Measurements from ENCODE around the gene XRRA1.
"Not testable (repeated sequence)": the region's sequence is repeated elsewhere in the genome, so short reads cannot be mapped to it uniquely, and the experiment has no call there.

The XRRA1 gene

DNA sequence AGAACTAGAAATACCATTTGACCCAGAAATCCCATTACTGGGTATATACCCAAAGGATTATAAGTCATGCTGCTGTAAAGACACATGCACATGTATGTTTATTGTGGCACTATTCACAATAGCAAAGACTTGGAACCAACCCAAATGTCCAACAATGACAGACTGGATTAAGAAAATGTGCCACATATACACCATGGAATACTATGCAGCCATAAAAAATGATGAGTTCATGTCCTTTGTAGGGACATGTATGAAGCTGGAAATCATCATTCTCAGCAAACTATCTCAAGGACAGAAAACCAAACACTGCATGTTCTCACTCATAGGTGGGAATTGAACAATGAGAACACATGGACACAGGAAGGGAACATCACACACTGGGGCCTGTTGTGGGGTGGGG is 55.9 kb downstream of the XRRA1 start:
- not testable (repeated sequence) for DNase-seq

DNA sequence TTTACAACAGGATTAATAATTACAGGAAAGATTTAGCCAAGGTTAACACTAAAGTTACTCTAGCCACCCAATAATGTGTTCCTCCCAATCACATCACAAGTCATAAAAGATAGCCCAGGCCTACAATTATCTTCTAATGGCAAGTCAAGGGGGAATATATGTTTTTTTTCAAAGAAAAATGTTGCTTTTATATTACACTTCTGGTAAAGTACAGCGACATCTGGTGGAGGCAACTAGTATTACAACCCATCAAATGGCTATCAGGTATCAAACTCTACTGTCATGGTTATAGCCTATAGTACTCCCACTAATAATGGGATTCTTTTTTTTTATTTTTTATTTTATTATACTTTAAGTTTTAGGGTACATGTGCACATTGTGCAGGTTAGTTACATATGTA is 71.8 kb downstream of the XRRA1 start:
- DNase-seq = no peak

DNA sequence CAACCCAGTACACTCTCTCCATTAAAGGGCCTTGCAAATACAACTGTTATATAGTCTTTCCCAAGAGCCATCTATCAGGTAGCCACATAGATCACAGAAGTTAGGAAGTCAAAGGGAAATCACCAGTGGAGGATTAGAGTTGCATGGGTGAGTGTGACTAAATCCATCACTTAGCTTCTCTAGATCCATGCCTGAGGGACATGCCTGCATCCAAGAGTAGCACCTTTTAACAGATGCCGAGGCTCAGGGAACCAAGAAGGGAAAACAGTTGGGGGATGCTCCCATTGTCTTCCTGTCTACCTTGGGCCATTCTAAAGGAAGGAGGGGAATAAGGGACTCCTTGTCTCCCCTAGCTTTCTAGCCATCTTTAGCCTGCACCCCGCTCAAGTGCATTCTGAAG is 77.9 kb downstream of the XRRA1 start:
- no peak for DNase-seq

DNA sequence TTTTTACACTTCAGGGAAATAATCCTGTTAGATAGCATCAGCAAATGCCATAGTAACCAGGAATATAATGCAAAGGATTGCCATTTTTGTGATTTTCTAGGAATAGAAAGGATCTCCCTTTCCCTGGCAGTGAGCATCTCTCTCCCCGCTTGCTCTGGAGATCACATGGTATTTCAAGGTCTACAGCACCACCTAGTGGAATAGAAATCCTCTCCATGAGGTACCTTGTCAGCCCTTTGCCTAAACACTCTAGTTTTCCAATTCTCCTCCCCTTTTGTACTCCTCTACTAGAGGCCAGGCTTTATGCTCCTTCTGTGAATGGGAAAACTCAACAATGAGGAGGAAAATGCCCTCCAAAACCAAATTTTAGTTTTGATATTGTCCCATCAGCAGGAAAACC is 78.4 kb downstream of the XRRA1 start:
- peak; percentile 52 for DNase-seq

DNA sequence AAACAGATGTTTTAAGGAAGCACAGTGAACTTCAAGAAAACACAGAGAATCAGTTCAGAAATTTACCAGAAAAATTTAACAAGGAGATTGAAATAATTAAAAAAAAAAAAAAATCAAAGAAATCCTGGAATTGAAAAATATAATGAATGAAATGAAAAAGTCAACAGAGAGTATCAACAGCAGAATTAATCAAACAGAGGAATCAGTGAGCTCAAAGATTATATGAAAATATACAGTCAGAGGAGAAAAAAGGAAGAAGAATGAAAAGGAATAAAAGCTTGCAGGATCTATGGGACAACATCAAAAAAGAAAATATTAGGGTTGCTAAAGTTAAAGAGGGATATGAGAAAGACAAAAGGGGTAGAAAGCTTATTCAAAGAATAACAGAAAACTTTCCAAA is 82.3 kb downstream of the XRRA1 start:
- DNase-seq = no peak

- no peak for DNase-seq
Measured at GRCh38 chr11:74863410-74863809, 85.5 kb downstream of the XRRA1 start.

GRCh38 chr11:74860743-74861142 is 88.1 kb downstream of the XRRA1 start:
- no peak for DNase-seq

GRCh38 chr11:74853223-74853622 is 95.7 kb downstream of the XRRA1 start:
- DNase-seq = no peak

GRCh38 chr11:74849525-74850391 is 99.1 kb downstream of the XRRA1 start:
- peak; percentile 83 for DNase-seq

DNA sequence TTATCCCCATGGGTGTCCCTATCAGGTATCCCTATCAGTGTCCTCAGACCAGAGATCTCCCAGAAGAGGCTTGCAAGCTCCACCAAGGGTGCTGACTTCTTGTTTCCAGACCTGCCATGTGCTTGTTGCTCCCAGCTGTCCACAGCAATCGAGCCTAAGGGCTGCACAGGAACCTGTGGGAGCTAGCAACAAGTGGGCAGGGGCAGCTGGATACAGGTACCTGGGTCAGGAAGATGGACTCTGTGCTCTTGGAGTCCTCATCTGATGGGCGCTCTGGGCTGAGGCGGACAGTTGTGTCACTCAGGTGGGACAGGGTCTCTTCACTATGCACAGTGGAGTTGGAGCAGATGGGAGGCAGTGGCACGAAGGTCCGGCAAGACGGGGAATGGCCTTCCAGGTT is 101.0 kb downstream of the XRRA1 start:
- DNase-seq = no peak

GRCh38 chr11:74847395-74847794 is 101.5 kb downstream of the XRRA1 start:
- no peak for DNase-seq

DNA sequence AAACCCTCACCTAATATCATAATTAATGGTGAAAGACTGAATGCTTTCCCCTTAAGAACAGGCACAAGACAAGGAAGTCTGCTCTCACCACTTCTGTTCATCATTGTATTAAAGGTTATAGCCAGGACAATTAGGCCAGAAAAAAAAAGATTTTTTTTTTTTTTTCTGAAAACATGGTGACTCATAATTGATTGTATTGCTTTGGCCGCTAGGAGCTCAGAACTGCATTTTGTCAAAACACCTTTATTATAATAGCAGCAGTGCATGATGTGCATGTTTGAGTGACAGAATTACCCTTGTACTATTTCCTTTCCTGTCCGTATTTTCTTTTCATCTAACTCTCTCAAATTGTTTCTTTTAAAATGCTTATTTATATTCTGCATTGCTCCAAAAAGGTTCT is 102.1 kb downstream of the XRRA1 start:
- no peak for DNase-seq

- DNase-seq = no peak
Measured at GRCh38 chr11:74845978-74846517, 102.8 kb downstream of the XRRA1 start.

GRCh38 chr11:74844865-74845264 is 104.0 kb downstream of the XRRA1 start:
- no peak for DNase-seq

GRCh38 chr11:74844072-74844471 is 104.8 kb downstream of the XRRA1 start:
- no peak for DNase-seq

- DNase-seq = no peak
Measured at GRCh38 chr11:74842967-74843366, 105.9 kb downstream of the XRRA1 start.

GRCh38 chr11:74840486-74840885 is 108.4 kb downstream of the XRRA1 start:
- DNase-seq = no peak

GRCh38 chr11:74839971-74840370 is 108.9 kb downstream of the XRRA1 start:
- no peak for DNase-seq

DNA sequence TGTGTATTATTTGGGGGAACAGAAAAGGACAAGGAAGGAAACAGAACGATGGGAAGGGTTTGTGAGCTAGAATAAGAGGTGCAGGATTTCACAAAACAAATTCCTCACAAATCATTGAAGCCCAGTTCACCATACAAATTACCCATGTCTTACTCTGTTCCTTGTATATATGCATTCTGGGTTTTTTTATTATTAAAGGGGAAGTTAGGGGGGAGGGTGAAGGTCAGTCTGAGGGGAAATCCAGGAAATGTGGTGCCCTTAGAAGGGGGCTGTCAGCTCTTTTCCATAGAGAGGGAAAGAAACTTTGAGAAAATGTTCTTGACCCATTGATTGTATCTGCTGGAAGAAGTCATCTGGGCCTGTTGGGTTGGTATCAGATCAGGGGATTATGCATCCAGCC is 109.4 kb downstream of the XRRA1 start:
- no peak for DNase-seq

- no peak for DNase-seq
Measured at GRCh38 chr11:74838188-74838587, 110.7 kb downstream of the XRRA1 start.

DNA sequence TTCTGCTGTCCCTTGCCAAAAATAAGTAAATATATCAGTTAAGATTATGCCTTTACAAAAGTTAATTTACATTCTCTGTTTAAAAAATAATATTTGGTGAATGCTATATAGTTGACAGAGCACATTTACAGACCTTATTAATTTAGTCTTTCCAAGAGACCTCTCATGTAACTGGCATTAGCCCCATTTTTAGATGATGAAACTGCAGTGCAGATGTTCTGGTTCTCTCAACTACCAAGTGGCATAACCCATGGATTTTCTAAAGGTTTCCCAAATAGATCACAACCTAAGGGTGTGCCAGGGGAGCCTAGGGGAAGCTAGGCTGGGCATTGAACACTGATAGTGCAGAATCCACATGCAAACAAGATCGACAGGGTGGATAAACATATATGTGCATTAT is 111.7 kb downstream of the XRRA1 start:
- DNase-seq = no peak

DNA sequence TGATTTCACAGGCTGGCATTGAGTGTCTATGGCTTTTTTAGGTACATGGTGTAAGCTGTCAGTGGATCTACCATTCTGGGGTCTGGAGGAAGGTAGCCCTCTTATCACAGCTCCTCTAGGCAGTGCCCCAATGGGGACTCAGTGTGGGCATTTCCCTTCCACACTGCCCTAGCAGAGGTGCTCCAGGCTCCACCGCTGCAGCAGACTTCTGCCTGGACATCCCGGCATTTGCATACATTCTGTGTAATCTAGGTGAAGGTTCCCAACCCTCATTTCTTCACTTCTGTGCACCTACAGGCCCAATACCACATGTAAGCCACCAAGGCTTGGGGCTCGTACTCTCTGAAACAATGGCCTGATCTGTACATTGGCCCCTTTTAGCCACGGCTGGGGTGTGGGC is 122.0 kb downstream of the XRRA1 start:
- no peak for DNase-seq

DNA sequence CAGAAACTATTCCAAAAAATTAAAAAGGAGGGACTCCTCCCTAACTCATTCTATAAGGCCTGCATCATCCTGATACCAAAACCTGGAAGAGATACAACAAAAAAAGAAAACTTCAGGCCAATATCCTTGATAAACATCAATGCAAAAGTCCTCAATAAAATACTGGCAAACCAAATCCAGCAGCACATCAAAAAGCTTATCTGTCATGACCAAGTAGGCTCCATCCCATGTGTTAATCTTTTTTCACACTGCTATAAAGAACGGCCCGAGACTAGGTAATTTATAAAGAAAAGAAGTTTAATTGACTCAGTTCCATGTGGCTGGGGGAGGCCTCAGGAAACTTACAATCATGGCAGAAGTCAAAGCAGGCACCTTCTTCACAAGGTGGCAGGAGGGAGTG is 123.3 kb downstream of the XRRA1 start:
- DNase-seq = not testable (repeated sequence)

DNA sequence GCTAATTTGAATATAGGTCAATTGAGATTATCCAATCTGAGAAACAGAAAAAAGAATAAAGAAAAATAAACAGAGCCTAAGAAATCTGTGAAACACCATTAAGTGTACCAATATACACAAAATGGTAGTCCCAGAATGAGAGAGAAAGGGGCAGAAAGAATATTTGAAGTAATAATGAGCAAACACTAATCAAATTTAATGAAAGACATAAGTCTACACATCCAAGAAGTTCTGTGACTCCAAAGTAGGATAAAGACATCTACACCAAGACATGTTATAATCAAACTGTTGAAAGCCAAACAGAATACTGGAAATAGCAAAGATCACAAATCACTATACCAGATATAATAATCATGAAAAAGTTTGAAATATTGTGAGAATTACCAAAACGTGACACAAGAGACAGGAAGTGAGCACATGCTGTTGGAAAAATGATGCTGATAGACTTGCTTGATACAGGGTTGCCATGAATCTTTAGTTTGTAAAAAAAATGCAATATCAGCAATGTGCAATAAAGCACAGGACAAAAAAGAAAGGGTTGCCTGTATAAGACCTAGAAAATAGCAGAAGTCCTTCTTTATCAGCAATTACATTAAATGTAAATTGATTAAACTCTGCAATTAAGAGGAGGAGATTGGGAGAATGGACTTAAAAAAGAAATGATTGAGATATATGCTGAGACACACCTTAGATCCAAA is 124.5 kb downstream of the XRRA1 start:
- DNase-seq = no peak
